Cardiac muscle cell (in vitro differentiated cells and primary cell): Measurements from ENCODE around the gene PNPLA6. TPM values are rescaled to one million over a fixed set of nuclear protein-coding genes. Genes with fewer than 3 reads are reported as not detected.

Experiments used
- DNase-seq, 2 donors: peaks; one replicate each; pipeline versions ENCODE4 v3.0.0 to v3.0.0-alpha.2; 2010 to 2017; ENCODE audit warnings: low read depth in 1 of 2, low spot score in 1 of 2
- H3K27ac ChIP-seq: fragments of 200-600 bp; sonication (generic); 2 replicates; pipeline ENCODE4 v1.5.1; 2016
- H3K27me3 ChIP-seq: fragments of 200-600 bp; sonication (generic); 2 replicates; pipeline ENCODE4 v1.6.0; 2016; ENCODE audit warnings: control low read depth
- H3K36me3 ChIP-seq: fragments of 200-600 bp; sonication (generic); 2 replicates; pipeline ENCODE4 v1.5.1; 2016; ENCODE audit warnings: control low read depth
- H3K4me1 ChIP-seq: fragments of 200-600 bp; sonication (generic); 2 replicates; pipeline ENCODE4 v1.8.1; 2017; ENCODE audit warnings: low read depth, mild to moderate bottlenecking, mixed run types
- H3K4me3 ChIP-seq: fragments of 200-600 bp; sonication (generic); 2 replicates; pipeline ENCODE4 v1.5.1; 2016; ENCODE audit warnings: mild to moderate bottlenecking
- H3K9me3 ChIP-seq: fragments of 200-600 bp; sonication (generic); 2 replicates; pipeline ENCODE4 v1.5.1; 2017; ENCODE audit warnings: low read depth, mild to moderate bottlenecking, control low read depth
- polyA plus RNA-seq: library from polyadenylated mRNA; unstranded; fragments of >200 nt; fragmentation: Nextera tagmentation; extraction: Ambion mirVana; gene quantifications from 2 replicates; pipeline ENCODE4 v1.2.1, GENCODE V29; 2016
- total RNA-seq: library from RNA; depleted of rRNA; stranded (reverse); fragments of >200 nt; gene quantifications from 2 replicates; pipeline ENCODE4 v1.2.3, GENCODE V29; 2016
- TF ChIP-seq, protein P1 (sequence below): IDR thresholded peaks from 2 replicates; pipeline ENCODE4 v1.5.1; 2012; ENCODE audit warnings: low read depth, mild to moderate bottlenecking, low read length

The PNPLA6 gene
- total and polyA plus RNA-seq, 2 experiments from 2014 or later = 29.3 to 56.4 TPM

GRCh38 chr19:7529610-7530490 lies 5.7 kb upstream of the PNPLA6 start:
- no peak for DNase-seq
- no peaks in the 10 kb centered on the region for H3K9me3 ChIP-seq
- no peaks in the 10 kb centered on the region for H3K27me3 ChIP-seq
- TF ChIP-seq, protein P1, sequence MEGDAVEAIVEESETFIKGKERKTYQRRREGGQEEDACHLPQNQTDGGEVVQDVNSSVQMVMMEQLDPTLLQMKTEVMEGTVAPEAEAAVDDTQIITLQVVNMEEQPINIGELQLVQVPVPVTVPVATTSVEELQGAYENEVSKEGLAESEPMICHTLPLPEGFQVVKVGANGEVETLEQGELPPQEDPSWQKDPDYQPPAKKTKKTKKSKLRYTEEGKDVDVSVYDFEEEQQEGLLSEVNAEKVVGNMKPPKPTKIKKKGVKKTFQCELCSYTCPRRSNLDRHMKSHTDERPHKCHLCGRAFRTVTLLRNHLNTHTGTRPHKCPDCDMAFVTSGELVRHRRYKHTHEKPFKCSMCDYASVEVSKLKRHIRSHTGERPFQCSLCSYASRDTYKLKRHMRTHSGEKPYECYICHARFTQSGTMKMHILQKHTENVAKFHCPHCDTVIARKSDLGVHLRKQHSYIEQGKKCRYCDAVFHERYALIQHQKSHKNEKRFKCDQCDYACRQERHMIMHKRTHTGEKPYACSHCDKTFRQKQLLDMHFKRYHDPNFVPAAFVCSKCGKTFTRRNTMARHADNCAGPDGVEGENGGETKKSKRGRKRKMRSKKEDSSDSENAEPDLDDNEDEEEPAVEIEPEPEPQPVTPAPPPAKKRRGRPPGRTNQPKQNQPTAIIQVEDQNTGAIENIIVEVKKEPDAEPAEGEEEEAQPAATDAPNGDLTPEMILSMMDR = no peak
- no peak overlapping the region for H3K4me3 ChIP-seq
- no peaks in the 10 kb centered on the region for H3K36me3 ChIP-seq
- H3K27ac ChIP-seq = no peak overlapping the region
- no peaks in the 10 kb centered on the region for H3K4me1 ChIP-seq

- peak overlapping the region; percentile 85 for H3K27ac ChIP-seq
- H3K27me3 ChIP-seq = no peaks in the 10 kb centered on the region
- TF ChIP-seq, protein P1 = no peak
- no peaks in the 10 kb centered on the region for H3K9me3 ChIP-seq
- peak in 1 of 2 donors; percentile 79 for DNase-seq
- H3K36me3 ChIP-seq = no peaks in the 10 kb centered on the region
- peak overlapping the region; percentile 71 for H3K4me3 ChIP-seq
- no peaks in the 10 kb centered on the region for H3K4me1 ChIP-seq
Measured at GRCh38 chr19:7533281-7533885, 2.1 kb upstream of the PNPLA6 start.

DNA sequence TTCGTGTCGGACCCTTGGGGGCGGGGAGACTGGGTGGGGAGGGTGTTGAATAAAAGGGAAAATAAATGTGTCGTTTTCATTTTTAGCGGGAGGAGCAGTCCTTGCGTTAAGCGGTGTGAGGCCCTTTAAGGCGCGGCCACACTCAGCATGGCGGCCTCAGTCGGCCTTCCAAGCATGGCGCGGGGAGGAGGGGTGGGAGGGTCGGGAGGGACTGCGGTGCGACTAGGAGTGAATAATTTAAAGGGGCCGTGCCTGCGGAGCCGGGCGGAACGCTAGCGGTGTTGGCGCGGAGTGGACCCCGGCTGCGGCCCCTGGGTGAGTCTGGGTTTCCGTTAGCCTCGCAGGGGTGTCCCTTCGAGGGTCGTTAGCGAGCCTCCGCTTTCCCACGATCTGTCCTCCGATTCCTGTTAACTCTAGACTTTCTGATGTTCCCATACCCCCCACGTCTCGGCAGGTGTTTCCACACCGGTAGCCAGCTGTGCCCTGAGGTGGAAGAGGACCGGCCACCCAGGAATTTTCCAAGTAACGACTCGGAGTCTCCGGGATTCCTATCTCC lies 1.5 kb upstream of the PNPLA6 start:
- DNase-seq = peak; percentile 92 to 94
- Histone ChIP-seq H3K27ac (peak overlapping the region; percentile 85), H3K9me3 (no peaks in the 10 kb centered on the region), H3K4me3 (peak overlapping the region; percentile 71), H3K36me3 (no peaks in the 10 kb centered on the region), H3K27me3 (no peaks in the 10 kb centered on the region), H3K4me1 (no peaks in the 10 kb centered on the region)
- TF ChIP-seq, protein P1 = no peak

- Histone ChIP-seq H3K27ac (peak overlapping the region; percentile 86), H3K27me3 (no peaks in the 10 kb centered on the region)
- DNase-seq = peak; percentile 66 to 75
Measured at GRCh38 chr19:7534531-7535046, 928 bp upstream of the PNPLA6 start.

More at GRCh38 chr19:7534531-7535046, 928 bp upstream of the PNPLA6 start:
- Histone ChIP-seq H3K4me3 (peak overlapping the region; percentile 71), H3K9me3 (no peaks in the 10 kb centered on the region), H3K36me3 (no peaks in the 10 kb centered on the region), H3K4me1 (no peaks in the 10 kb centered on the region)
- TF ChIP-seq, protein P1 = peak; percentile 24
